ENCODE results near the gene GRHL1.
"Not testable (repeated sequence)": the region's sequence is repeated elsewhere in the genome, so short reads cannot be mapped to it uniquely, and the experiment has no call there.

Gene GRHL1

GRCh38 chr2:10028407-10028987, 77.0 kb downstream of the GRHL1 start:
- no peak for DNase-seq

DNA sequence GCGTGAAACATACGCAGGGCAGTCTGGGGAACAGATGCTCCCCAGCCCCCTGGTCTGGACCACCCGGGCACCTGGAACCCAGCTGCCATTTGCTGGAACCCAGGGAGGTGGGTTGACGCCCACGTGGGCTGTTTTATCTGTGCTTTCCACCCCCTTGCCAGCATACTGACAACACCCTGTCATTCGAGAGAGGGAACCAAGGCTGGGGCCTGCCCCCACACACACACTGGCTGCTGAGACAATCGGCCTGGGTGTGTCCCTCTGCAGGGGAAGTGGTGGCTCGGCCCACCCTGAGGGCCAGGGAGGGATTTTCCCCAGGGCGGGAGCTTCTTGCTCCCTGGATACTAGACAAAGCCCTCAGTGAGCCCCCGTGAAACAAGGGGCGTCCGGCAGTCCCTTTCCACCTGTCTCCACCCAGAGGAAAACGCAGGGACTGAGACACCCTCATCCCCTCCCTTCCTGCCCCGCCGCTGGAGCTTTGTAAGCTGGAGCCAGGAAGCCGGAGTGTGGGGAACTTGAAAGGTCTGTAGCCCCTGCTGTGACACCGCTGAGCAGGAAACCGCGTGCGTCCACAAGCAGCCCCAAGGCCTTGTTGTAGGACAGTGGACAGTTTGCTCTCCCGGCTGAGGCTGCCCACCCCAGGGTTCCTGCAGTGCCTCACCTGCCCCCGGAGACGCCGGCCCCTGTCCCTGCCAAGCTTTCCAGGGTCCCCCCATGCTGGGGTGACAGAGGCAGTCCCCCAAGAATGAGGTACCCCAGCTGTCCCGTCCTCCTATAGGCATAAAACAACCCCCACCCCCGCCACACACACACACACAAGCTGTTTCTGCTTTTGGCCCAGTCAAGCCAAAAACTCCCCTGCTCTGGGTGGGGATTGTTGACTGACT, 77.7 kb downstream of the GRHL1 start:
- DNase-seq, result no peak

DNA sequence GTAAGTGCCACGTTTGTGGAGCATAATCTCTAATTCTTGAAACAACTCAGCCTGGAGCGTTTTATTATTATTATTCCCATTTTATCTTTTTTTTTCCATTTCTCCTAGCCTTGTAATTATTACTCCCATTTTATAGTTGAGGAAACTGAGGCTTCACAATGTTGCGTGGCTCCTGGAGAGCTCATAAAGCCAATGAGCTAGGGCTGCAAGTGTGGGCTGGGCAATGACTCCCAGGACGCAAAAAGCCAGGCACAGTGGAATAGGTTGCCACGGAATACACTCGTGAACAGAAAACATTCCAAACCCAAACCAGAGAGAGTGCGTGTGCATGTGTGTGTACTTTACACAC, 78.4 kb downstream of the GRHL1 start:
- DNase-seq, result no peak

DNA sequence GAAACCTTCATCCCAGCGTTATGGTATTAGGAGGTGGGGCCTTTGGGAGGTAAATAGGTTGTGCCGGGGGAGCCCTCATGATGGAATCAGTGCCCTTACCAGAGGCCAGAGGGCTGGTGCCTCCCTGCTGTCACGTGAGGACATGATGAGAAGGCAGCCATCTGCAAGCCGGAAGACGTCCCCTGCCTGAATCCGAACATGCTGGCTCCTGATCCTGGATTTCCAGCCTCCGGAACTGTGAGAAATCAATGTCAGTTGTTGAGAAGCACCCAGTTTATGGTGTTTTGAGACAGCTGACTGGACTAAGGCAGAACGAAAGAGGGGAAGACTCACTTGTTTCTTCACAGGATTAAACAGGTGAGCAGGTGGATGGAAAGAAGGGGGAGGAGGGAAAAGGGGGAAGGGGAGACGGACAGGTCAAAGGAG, 78.8 kb downstream of the GRHL1 start:
- no peak for DNase-seq

- DNase-seq, result not testable (repeated sequence)
Observed at GRCh38 chr2:10030798-10031197, 79.3 kb downstream of the GRHL1 start.

DNA sequence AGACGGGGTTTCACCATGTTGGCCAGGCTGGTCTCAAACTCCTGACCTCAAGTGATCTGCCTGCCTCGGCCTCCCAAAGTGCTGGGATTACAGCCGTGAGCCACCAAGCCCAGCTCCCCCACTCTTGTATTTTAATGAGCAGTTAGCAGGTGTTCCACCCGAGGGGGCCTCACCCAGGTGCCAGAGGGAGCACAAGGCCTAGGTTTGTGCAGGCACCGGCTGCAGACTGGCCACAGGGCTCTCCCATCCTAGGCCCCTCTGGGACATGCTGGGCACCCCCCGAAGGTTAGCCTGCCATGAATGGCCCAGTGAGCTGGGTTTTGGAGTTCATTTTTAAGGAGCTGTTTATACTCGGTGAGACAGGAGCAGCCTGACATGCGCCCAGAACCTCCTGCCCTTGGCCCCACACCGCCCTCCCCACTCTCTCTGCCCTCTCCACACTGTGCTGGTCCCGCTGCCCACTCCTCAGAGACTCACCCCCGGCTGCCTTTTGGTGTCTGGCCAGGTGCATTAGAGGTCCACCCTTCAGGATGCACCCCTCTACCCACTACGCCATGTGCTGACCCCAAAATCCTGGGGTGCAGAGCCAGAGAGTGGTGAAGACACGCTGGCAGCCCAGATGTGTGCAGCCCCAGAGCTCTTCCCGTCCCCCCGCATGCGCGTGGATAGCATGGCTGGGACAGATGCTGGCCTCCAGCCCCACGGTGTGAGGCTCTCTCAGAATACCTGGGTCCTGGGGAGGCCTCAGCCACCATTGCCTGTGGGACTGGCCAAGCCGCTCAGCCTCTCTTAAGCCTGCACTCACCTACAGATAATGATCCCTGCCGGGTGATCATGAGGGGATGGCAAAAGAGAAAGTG, 80.6 kb downstream of the GRHL1 start:
- DNase-seq, result no peak

- DNase-seq, result no peak
Observed at GRCh38 chr2:10032746-10033105, 81.2 kb downstream of the GRHL1 start.

DNA sequence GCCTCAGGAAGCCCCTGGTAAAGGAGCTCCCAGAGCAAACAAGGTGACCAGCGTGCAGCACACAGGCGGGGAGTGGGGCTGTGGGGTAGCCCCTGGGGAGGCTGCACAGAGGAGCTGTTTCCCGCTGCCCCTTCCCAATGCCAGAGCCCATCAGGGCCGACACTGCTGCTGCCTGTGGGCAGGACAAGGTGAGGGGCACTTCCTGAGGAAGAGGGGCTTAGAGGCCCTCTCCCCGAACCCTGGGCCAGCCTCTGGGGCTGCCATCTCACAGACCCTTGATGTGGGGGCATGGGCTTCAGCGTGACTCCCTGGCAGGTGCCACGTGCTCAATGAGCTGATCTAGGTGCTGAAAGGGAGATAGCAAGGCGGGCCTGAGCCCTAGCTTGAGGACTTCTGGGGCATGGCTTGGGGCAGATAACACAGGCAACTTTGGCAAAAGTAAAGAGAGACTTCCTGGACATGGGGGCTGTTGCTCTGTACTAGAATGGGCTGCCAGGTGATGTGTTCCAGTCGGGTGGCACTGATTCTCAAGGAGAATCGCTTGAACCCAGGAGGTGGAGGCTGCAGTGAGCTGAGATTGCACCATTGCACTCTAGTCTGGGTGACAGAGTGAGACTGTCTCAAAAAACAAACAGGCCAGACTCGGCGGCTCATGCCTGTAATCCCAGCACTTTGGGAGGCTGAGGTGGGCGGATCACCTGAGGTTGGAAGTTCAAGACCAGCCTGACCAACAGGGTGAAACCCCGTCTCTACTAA, 81.9 kb downstream of the GRHL1 start:
- no peak for DNase-seq

DNA sequence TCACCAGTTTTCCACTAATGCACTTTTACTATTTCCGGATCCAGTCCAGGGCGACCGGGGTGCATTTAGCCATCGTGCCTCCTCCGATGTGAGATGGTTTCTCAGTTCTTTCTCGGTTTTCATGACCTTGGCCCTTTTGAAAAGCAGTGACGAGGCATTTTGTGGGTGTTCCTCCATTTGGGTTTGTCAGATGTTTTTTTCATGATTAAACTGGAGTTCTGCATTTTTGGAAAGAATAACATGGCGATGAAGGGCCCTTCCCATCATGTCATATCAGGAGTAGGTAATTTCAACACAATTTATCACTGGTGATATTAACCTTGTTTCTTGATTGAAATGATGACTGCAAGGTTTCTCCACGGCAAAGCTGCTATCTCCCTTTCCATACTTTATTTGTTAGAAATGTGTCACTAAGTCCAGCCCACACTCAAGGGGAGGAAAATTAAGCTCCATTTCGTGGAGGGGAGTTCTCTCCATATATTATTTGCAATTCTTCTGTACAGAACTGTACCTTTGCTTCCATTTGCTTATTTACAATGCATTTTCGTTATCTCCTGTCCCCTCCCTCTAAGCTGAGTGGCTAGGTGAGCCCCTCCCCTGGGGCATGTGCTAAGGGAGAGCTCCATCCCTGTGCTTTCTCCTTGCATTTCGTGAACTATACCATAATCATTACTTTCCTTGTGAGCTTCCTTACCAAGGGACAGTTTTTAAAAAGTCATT, 83.0 kb downstream of the GRHL1 start:
- DNase-seq, result no peak

GRCh38 chr2:10035053-10035422, 83.5 kb downstream of the GRHL1 start:
- DNase-seq, result no peak

DNA sequence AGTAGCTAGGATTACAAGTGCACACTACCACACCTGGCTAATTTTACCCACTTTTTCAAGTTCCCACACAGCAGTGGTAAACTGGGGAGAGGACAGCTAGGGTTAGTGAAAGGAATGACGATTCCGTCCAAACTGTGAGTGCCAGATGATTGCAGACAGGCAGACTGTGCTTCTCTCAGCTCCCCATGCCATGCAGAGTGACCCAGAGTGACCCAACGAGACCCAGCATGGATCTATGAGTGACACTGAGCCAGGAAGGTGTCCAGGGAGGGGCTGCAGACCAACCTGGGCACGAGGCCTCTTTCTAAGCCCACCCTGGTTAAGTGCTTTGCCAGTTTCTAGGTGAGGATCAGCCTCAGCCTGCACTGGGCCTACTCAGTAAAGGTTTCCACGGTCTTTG, 84.1 kb downstream of the GRHL1 start:
- DNase-seq, result no peak

- DNase-seq, result peak; percentile 71
Observed at GRCh38 chr2:10036095-10036884, 84.8 kb downstream of the GRHL1 start.

DNA sequence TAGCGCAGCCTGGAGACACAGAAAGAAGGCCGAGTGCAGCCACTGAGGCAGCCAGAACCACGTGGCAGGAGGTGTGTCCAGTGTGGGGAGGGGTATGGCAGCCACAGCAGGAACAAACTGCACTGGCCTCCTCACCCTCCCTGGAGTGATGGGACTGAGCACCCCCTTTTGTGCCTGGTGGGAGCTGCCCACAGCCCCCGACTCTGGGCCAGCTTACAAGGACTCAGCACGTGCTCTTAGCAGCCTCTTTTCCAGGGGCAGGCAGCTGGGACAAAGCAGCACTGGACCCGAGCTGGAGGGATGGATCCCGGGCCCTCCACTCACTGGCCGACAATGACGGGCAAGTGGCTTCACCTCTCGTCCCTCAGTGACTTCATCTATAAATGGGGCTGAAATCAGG, 86.6 kb downstream of the GRHL1 start:
- no peak for DNase-seq

- DNase-seq, result no peak
Observed at GRCh38 chr2:10038716-10039115, 87.2 kb downstream of the GRHL1 start.

DNA sequence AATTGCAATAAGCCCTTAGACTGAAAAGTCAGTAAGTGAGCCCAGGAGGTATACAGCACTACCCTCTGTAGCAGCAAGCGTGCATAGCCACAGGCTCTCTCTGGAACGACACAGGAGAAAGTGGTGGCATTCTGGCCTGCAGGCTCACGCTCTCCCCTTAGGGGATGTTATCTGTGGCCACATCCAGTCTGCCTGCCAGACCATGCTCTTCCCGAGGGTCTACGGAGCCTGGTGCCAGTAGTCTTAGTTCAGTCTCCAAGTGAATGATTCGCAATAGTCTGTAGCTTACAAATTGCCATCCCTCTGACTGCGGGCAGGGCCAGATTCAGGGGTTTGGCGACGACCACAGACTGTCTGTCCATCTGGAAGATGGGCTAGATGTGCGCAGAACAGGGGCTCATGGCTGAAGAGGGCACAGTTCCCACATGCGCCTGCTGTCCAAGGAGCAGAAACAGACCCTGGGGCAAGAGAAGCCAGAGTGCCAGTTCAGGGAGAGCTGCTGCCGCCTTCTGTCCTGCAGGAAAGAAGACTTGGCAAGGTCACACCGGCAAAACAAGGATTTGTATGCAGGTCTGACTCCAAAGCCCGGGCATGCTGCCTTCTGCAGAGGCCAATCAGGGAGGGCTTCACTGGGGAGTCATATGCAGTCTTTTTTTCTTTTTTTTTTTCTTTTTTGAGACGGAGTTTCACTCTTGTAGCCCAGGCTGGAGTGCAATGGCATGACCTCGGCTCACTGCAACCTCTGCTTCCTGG, 88.3 kb downstream of the GRHL1 start:
- DNase-seq, result no peak

- no peak for DNase-seq
Observed at GRCh38 chr2:10041711-10042110, 90.2 kb downstream of the GRHL1 start.

DNA sequence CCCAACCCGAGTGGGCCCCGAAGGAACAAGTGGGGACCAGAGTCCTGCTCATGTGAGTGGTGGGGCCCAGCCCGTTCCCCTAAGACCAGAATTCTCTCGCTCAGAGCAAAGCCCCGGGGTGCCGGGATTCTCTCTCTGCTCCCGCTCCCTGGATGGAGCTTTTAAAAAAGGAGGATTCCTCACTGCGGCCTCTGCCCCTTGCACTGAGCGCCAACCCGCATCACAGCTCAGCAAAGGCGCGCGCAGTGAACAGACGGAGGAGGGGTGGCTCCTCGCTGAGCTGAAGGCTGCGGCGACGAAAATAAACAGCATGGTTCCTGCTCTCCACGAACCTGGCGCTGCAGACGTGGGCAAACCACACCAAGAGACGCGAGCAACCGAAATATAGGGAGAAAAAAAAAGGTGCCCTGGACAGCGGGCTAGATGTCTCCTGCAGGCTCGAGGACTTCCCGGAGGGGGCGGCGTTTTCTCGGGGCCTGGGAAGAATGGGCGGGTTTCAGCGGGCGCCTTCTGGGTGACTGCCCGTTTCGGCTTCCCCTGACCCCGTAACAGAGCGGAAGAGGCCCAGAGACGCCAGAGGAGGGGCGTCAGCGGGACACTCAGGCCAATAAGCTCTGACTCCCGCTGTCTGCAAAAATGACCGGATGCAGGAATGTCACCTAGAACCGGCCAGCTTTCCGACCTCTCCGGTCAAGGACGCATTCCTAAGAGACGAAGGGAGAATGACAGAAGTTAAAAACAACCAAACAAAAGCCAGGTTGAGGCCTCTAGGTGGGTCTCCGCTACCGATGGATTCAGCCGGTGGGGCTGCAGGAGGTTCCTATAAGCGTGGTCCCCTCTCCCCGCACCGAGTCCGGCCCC, 91.0 kb downstream of the GRHL1 start:
- DNase-seq, result no peak

GRCh38 chr2:10043256-10043905, 91.9 kb downstream of the GRHL1 start, which contains the start of gene KLF11:
TSS of gene KLF11 (plus strand) at chr2:10043550. CDS start at chr2:10043717, 167 bp downstream.
- DNase-seq, result peak; percentile 33
